Measurements from ENCODE around the gene ACACA.
"Not testable (repeated sequence)": the region's sequence is repeated elsewhere in the genome, so short reads cannot be mapped to it uniquely, and the experiment has no call there.

ACACA gene

GRCh38 chr17:37092701-37093100 lies 313.9 kb downstream of the ACACA start:
- no peak for DNase-seq

GRCh38 chr17:37092071-37092470 lies 314.6 kb downstream of the ACACA start:
- DNase-seq: no peak

- no peak for DNase-seq
Observed at GRCh38 chr17:37090941-37091340, 315.7 kb downstream of the ACACA start.

GRCh38 chr17:37089956-37090355 lies 316.7 kb downstream of the ACACA start:
- no peak for DNase-seq

GRCh38 chr17:37088913-37089312 lies 317.7 kb downstream of the ACACA start:
- DNase-seq: no peak

- no peak for DNase-seq
Observed at GRCh38 chr17:37088459-37088858, 318.2 kb downstream of the ACACA start.

GRCh38 chr17:37087683-37088082 lies 319.0 kb downstream of the ACACA start:
- DNase-seq: no peak

GRCh38 chr17:37086948-37087347 lies 319.7 kb downstream of the ACACA start:
- no peak for DNase-seq

GRCh38 chr17:37086334-37086733 lies 320.3 kb downstream of the ACACA start:
- DNase-seq: no peak

GRCh38 chr17:37084372-37084771 lies 322.3 kb downstream of the ACACA start:
- no peak for DNase-seq

GRCh38 chr17:37083456-37083855 lies 323.2 kb downstream of the ACACA start:
- DNase-seq: no peak

GRCh38 chr17:37082985-37083384 lies 323.7 kb downstream of the ACACA start:
- DNase-seq: no peak

GRCh38 chr17:37082311-37082860 lies 324.2 kb downstream of the ACACA start:
- DNase-seq: no peak

GRCh38 chr17:37081287-37081686 lies 325.3 kb downstream of the ACACA start:
- no peak for DNase-seq

GRCh38 chr17:37079735-37080134 lies 326.9 kb downstream of the ACACA start:
- no peak for DNase-seq

GRCh38 chr17:37079065-37079708 lies 327.4 kb downstream of the ACACA start:
- no peak for DNase-seq

- DNase-seq: not testable (repeated sequence)
Observed at GRCh38 chr17:37073464-37073863, 333.2 kb downstream of the ACACA start.

GRCh38 chr17:37069087-37069486 lies 337.5 kb downstream of the ACACA start:
- no peak for DNase-seq

- DNase-seq: no peak
Observed at GRCh38 chr17:37068266-37068665, 338.4 kb downstream of the ACACA start.

- no peak for DNase-seq
Observed at GRCh38 chr17:37067555-37068111, 339.0 kb downstream of the ACACA start.

- no peak for DNase-seq
Observed at GRCh38 chr17:37066322-37067255, 340.0 kb downstream of the ACACA start.

GRCh38 chr17:37065486-37066321 lies 340.9 kb downstream of the ACACA start:
- DNase-seq: no peak

- DNase-seq: no peak
Observed at GRCh38 chr17:37064956-37065355, 341.7 kb downstream of the ACACA start.

All from activated gamma-delta T cell (primary cell).